Lower lobe of right lung (tissue), 2 donors: ENCODE results near the gene TMEM125. TPM values are rescaled to one million over a fixed set of nuclear protein-coding genes. Genes with fewer than 3 reads are reported as not detected.

Experiments
- ATAC-seq, 2 donors: fragments of 200-7000 bp; cut with Tn5 transposase; one replicate each; pipeline ENCODE4 v1.9.1; 2020 to 2022; ENCODE audit warnings: mild to moderate bottlenecking in 2 of 2, moderate library complexity in 2 of 2
- DNase-seq: peaks from one replicate; pipeline ENCODE4 v3.0.0-alpha.2; 2020
- H3K27ac ChIP-seq: fragments of 200-600 bp; one replicate; pipeline ENCODE4 v1.8.0; 2022
- H3K27me3 ChIP-seq: fragments of 200-600 bp; one replicate; pipeline ENCODE4 v1.8.0; 2022; ENCODE audit warnings: low read depth
- H3K36me3 ChIP-seq: fragments of 200-600 bp; one replicate; pipeline ENCODE4 v1.8.0; 2022; ENCODE audit warnings: mild to moderate bottlenecking
- H3K4me1 ChIP-seq: fragments of 200-600 bp; one replicate; pipeline ENCODE4 v1.8.0; 2022
- H3K4me3 ChIP-seq: fragments of 200-600 bp; one replicate; pipeline ENCODE4 v1.8.0; 2022; ENCODE audit warnings: mild to moderate bottlenecking
- H3K9me3 ChIP-seq: fragments of 200-600 bp; one replicate; pipeline ENCODE4 v1.8.0; 2022
- intact Hi-C: fragments of 100-400 bp; cut with DNase I; formaldehyde crosslinking; loops from one replicate; pipeline ENCODE4 v1.11.0; 2022
- total RNA-seq: library from RNA; stranded (reverse); fragmentation: NEBNext Ultra II Directional; extraction: Animal tissue kit (Norgen Biotek cat#: 25700); gene quantifications from one replicate; pipeline ENCODE4 v1.2.1, GENCODE V29; 2021
- TF ChIP-seq, protein P1 (sequence below): fragments of 200-600 bp; IDR thresholded peaks from one replicate; pipeline ENCODE4 v1.8.0; 2022; ENCODE audit warnings: antibody characterized with exemption, mild to moderate bottlenecking
- donor health status: DM: no; HTN: yes; CAD: no; lungs with severe emphysema.

TMEM125 gene
- total RNA-seq, 1 donor from 2014 or later, result 197 TPM

DNA sequence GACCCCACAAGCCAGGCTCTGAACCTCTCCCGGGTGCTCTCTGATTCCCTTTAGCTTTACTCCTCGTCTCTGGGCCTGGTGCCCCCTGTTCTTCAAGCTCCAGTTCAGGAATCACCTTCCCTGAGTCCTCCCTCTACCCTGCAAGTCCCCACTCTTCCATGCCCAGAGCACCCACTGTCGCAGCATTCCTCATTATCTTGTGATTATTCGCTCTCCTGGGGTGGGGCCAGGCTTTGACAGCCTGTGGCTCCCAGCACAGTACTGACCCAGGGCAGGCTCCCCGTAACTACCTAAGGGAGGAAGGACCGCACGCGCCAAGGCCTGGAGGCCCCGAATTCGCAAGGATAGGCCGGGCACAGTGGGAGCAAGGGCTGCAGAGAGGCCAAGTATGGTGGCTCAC lies 16.3 kb downstream of the TMEM125 start:
- H3K36me3 ChIP-seq, result no peaks in the 10 kb centered on the region
- intact Hi-C loops, result no loop called here
- H3K27ac ChIP-seq, result peak overlapping the region; percentile 65
- H3K9me3 ChIP-seq, result no peaks in the 10 kb centered on the region
- H3K4me1 ChIP-seq, result no peaks in the 10 kb centered on the region
- TF ChIP-seq, protein P1, sequence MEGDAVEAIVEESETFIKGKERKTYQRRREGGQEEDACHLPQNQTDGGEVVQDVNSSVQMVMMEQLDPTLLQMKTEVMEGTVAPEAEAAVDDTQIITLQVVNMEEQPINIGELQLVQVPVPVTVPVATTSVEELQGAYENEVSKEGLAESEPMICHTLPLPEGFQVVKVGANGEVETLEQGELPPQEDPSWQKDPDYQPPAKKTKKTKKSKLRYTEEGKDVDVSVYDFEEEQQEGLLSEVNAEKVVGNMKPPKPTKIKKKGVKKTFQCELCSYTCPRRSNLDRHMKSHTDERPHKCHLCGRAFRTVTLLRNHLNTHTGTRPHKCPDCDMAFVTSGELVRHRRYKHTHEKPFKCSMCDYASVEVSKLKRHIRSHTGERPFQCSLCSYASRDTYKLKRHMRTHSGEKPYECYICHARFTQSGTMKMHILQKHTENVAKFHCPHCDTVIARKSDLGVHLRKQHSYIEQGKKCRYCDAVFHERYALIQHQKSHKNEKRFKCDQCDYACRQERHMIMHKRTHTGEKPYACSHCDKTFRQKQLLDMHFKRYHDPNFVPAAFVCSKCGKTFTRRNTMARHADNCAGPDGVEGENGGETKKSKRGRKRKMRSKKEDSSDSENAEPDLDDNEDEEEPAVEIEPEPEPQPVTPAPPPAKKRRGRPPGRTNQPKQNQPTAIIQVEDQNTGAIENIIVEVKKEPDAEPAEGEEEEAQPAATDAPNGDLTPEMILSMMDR, result no peak
- peak overlapping the region; percentile 47 for H3K4me3 ChIP-seq
- ATAC-seq (peak in 1 of 2 donors; percentile 11), DNase-seq (peak; percentile 46)
- H3K27me3 ChIP-seq, result no peaks in the 10 kb centered on the region

- no peaks in the 10 kb centered on the region for H3K4me1 ChIP-seq
- H3K4me3 ChIP-seq, result no peak overlapping the region
- no peaks in the 10 kb centered on the region for H3K27me3 ChIP-seq
- DNase-seq (peak; percentile 23), ATAC-seq (no peak)
- TF ChIP-seq, protein P1, result no peak
- no peak overlapping the region for H3K27ac ChIP-seq
- intact Hi-C loops, result no loop called here
- no peaks in the 10 kb centered on the region for H3K36me3 ChIP-seq
- no peaks in the 10 kb centered on the region for H3K9me3 ChIP-seq
Measured at GRCh38 chr1:43286533-43286932, 16.8 kb downstream of the TMEM125 start.

GRCh38 chr1:43288058-43288784 lies 18.4 kb downstream of the TMEM125 start:
- H3K4me3 ChIP-seq, result no peak overlapping the region

DNA sequence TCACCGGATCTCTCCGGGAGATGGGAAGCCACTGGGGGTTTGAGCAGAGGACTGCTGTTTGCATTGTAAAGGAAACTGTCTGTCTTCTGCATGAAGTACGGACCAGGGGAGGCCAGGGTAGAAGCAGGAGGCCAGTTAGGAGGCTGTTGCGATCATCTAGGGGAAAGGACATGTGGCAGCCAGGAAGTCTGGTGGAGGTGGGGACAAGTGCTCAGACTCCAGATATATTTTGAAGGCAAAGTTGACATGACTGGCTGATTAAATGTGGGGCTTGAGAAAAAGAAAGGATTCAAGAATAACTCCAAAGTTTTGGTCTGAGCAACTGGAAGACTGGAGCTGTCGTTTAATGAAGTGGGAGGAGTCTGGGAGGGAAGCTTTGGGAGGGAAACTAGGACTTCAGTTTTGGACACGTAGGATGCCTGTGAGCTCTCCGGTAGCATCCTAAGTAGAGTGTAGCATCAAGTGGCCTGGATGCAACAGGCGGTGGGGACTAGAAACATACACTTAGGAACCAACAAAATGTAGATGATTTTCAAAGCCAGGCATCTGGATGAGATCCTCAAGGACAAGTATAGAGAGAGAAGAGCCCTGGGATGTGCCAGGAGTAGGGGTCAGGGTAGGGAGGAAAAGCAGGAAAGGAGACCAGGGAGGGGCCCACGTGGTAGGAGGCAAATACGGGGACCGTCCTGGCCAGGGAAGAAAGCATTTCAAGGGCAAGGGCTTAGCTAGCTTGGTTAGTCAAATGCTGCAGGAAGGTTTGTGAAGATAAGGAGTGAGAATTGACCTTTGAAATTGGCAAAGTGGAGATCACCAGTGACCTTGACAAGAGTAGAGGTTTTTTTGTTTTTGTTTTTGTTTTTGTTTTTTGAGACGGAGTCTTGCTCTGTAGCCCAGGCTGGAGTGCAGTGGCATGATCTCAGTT lies 19.3 kb downstream of the TMEM125 start:
- DNase-seq (no peak), ATAC-seq (no peak)
- TF ChIP-seq, protein P1, result no peak
- no peaks in the 10 kb centered on the region for H3K27me3 ChIP-seq
- no peaks in the 10 kb centered on the region for H3K36me3 ChIP-seq
- H3K27ac ChIP-seq, result no peak overlapping the region
- no peak overlapping the region for H3K4me3 ChIP-seq
- intact Hi-C loops, result no loop called here
- no peaks in the 10 kb centered on the region for H3K9me3 ChIP-seq
- H3K4me1 ChIP-seq, result peaks cover 8% of the 10 kb centered on the region

More at GRCh38 chr1:43288058-43288784, 18.4 kb downstream of the TMEM125 start:
- H3K27ac ChIP-seq, result no peak overlapping the region
- ATAC-seq (no peak), DNase-seq (peak; percentile 17)
- intact Hi-C loops, result no loop called here
- H3K36me3 ChIP-seq, result no peaks in the 10 kb centered on the region
- H3K4me1 ChIP-seq, result no peaks in the 10 kb centered on the region
- no peaks in the 10 kb centered on the region for H3K9me3 ChIP-seq
- TF ChIP-seq, protein P1, result no peak
- no peaks in the 10 kb centered on the region for H3K27me3 ChIP-seq

DNA sequence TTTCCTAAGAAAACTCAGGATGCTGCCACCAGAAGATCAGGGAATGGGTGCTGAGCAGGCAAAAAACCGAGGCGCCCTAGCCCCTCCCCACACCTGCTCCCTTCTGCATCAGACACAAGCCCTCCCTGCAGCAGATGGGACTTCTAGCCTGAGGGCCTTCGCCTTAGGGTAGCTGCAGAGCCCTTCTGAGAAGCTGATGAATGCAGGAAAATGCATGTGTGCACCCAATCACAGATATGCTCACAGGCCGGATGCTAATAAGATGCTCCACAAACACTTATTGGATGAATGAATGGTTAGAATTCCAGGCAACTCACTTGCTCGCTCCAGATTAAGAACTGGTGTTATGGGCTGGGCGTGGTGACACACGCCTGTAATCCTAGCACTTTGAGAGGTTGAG lies 22.4 kb downstream of the TMEM125 start:
- no peak for DNase-seq

More for the DNA sequence above, 22.4 kb downstream of the TMEM125 start:
- H3K9me3 ChIP-seq, result no peaks in the 10 kb centered on the region
- no peak overlapping the region for H3K27ac ChIP-seq
- TF ChIP-seq, protein P1, result no peak
- H3K4me1 ChIP-seq, result peaks cover 31% of the 10 kb centered on the region
- intact Hi-C loops, result no loop called here
- no peak overlapping the region for H3K4me3 ChIP-seq
- ATAC-seq, result no peak
- no peaks in the 10 kb centered on the region for H3K36me3 ChIP-seq
- H3K27me3 ChIP-seq, result no peaks in the 10 kb centered on the region
